CD4-positive, alpha-beta T cell (primary cell): ENCODE data around the gene IGF2BP2. TPM values are rescaled to one million over a fixed set of nuclear protein-coding genes. Genes with fewer than 3 reads are reported as not detected.

ENCODE experiments used
- ATAC-seq: fragments of 200-7000 bp; cut with Tn5 transposase; one replicate; pipeline ENCODE4 v1.10.0; 2022; ENCODE audit warnings: mild to moderate bottlenecking; ENCODE audit not compliant: poor library complexity
- CTCF ChIA-PET: fragments of 350-600 bp; sonication (Branson Sonifier 250); formaldehyde crosslinking; loops from one replicate; lab custom pipeline; 2021; ENCODE audit warnings: antibody characterized with exemption, inconsistent platforms; lab: Charles Lee
- POLR2A ChIA-PET: fragments of 350-600 bp; sonication (Branson Sonifier 250); formaldehyde crosslinking; loops from one replicate; lab custom pipeline; 2021; ENCODE audit warnings: antibody characterized with exemption, inconsistent platforms; lab: Charles Lee
- DNase-seq, 14 experiments: peaks; one replicate each; pipeline ENCODE4 v3.0.0-alpha.2; 2013 to 2020; ENCODE audit warnings: mixed read lengths in 2 of 14
- H3K27ac ChIP-seq, 2 donors: one replicate each; pipeline versions ENCODE4 v1.5.1 to v1.7.0; 2013; ENCODE audit warnings: low read length in 2 of 2, low read depth in 1 of 2, mild to moderate bottlenecking in 1 of 2
- H3K27me3 ChIP-seq, 2 experiments: 1 replicate in 1 of 2; 2 replicates in 1 of 2; pipeline versions ENCODE4 v1.6.1 to v1.7.0; 2013; ENCODE audit warnings: low read length in 2 of 2, control low read depth in 1 of 2, mild to moderate bottlenecking in 1 of 2, moderate library complexity in 1 of 2; ENCODE audit not compliant: insufficient read depth in 2 of 2, control insufficient read depth in 1 of 2
- H3K36me3 ChIP-seq: one replicate; pipeline ENCODE4 v1.6.1; 2013; ENCODE audit warnings: low read length, control low read depth; ENCODE audit not compliant: insufficient read depth
- H3K4me1 ChIP-seq: one replicate; pipeline ENCODE4 v1.6.1; 2013; ENCODE audit warnings: low read length, control low read depth; ENCODE audit not compliant: insufficient read depth
- H3K4me3 ChIP-seq: one replicate; pipeline ENCODE4 v1.5.1; 2013; ENCODE audit warnings: mild to moderate bottlenecking, low read length, moderate library complexity
- H3K9me3 ChIP-seq, 2 experiments: 1 replicate in 1 of 2; 2 replicates in 1 of 2; pipeline versions ENCODE4 v1.6.1 to v1.7.0; 2013; ENCODE audit warnings: low read length in 2 of 2, mild to moderate bottlenecking in 2 of 2, control low read depth in 1 of 2, moderate library complexity in 1 of 2; ENCODE audit not compliant: control insufficient read depth in 1 of 2, insufficient read depth in 1 of 2
- H3K27ac Mint-ChIP-seq: one replicate; pipeline ENCODE4 v1.8.0; 2020; ENCODE audit warnings: mixed read lengths
- H3K27me3 Mint-ChIP-seq: one replicate; pipeline ENCODE4 v1.8.0; 2021; ENCODE audit warnings: mixed read lengths
- H3K36me3 Mint-ChIP-seq: one replicate; pipeline ENCODE4 v1.8.0; 2021; ENCODE audit warnings: low read depth, mixed read lengths
- H3K4me1 Mint-ChIP-seq: one replicate; pipeline ENCODE4 v1.8.0; 2021; ENCODE audit warnings: low read depth, mixed read lengths
- H3K4me3 Mint-ChIP-seq: one replicate; pipeline ENCODE4 v1.8.0; 2020; ENCODE audit warnings: mild to moderate bottlenecking, mixed read lengths
- H3K9me3 Mint-ChIP-seq: one replicate; pipeline ENCODE4 v1.8.0; 2020; ENCODE audit warnings: mixed read lengths
- CTCF ChIP-seq: fragments of 200-600 bp; IDR thresholded peaks from one replicate; pipeline ENCODE4 v1.8.0; 2022; ENCODE audit warnings: antibody characterized with exemption, mild to moderate bottlenecking
- intact Hi-C, 2 experiments: fragments of 100-400 bp; cut with DNase I in 1 of 2; cut with micrococcal nuclease in 1 of 2; formaldehyde crosslinking; loops; one replicate each; pipeline versions ENCODE4 v1.15.1 to v1.9.0; 2023 to 2025; cut with DNase I, micrococcal nuclease
- total RNA-seq, 174 experiments: library from RNA in 2 of 174; stranded (reverse) in 2 of 174; gene quantifications; one replicate each; pipeline ENCODE4 v1.2.3 and lab custom pipeline; 2021 to 2026

The IGF2BP2 gene
- total RNA-seq, 2 experiments from 2014 or later: 0.25 to 0.50 TPM

GRCh38 chr3:185754920-185755319 lies 69.9 kb downstream of the IGF2BP2 start:
- H3K27me3 Mint-ChIP-seq: peaks cover 10% of the 10 kb centered on the region
- Histone ChIP-seq H3K36me3 (no peaks in the 10 kb centered on the region), H3K9me3 (peaks cover 8% of the 10 kb centered on the region in 2 experiments), H3K4me3 (no peak overlapping the region), H3K27ac (no peak overlapping the region), H3K4me1 (no peaks in the 10 kb centered on the region), H3K27me3 (peaks cover 5 to 13% of the 10 kb centered on the region in 2 experiments)
- DNase-seq (no peak), ATAC-seq (no peak)
- H3K27ac Mint-ChIP-seq: no peak overlapping the region
- H3K4me3 Mint-ChIP-seq: no peak overlapping the region
- CTCF ChIA-PET: no interaction called here
- no peaks in the 10 kb centered on the region for H3K4me1 Mint-ChIP-seq
- H3K36me3 Mint-ChIP-seq: no peaks in the 10 kb centered on the region
- peaks cover 7% of the 10 kb centered on the region for H3K9me3 Mint-ChIP-seq
- intact Hi-C loops: no loop called here
- POLR2A ChIA-PET: no interaction called here
- TF ChIP-seq CTCF: no peak

- H3K4me3 Mint-ChIP-seq: no peak overlapping the region
- Histone ChIP-seq H3K27ac (no peak overlapping the region), H3K27me3 (peaks cover 0 to 3% of the 10 kb centered on the region in 2 experiments), H3K9me3 (peaks cover 8% of the 10 kb centered on the region in 2 experiments), H3K4me1 (no peaks in the 10 kb centered on the region), H3K4me3 (no peak overlapping the region), H3K36me3 (no peaks in the 10 kb centered on the region)
- peaks cover 7% of the 10 kb centered on the region for H3K27me3 Mint-ChIP-seq
- ATAC-seq: no peak
- H3K36me3 Mint-ChIP-seq: no peaks in the 10 kb centered on the region
- ChIA-PET CTCF (no interaction called here), POLR2A (no interaction called here)
- intact Hi-C loops: no loop called here
- TF ChIP-seq CTCF: no peak
- H3K27ac Mint-ChIP-seq: no peak overlapping the region
- no peaks in the 10 kb centered on the region for H3K4me1 Mint-ChIP-seq
- H3K9me3 Mint-ChIP-seq: peaks cover 7% of the 10 kb centered on the region
- no peak for DNase-seq
These were observed 71.5 kb downstream of the IGF2BP2 start for GRCh38 chr3:185753354-185753753.

GRCh38 chr3:185750702-185751101 lies 74.1 kb downstream of the IGF2BP2 start:
- ChIA-PET POLR2A (no interaction called here), CTCF (no interaction called here)
- Histone ChIP-seq H3K36me3 (no peaks in the 10 kb centered on the region), H3K27me3 (peaks cover 0 to 6% of the 10 kb centered on the region in 2 experiments), H3K4me3 (no peak overlapping the region), H3K9me3 (peaks cover 8% of the 10 kb centered on the region in 2 experiments), H3K4me1 (no peaks in the 10 kb centered on the region), H3K27ac (no peak overlapping the region)
- Mint-ChIP-seq H3K27ac (no peak overlapping the region), H3K4me3 (no peak overlapping the region), H3K4me1 (no peaks in the 10 kb centered on the region), H3K36me3 (no peaks in the 10 kb centered on the region), H3K9me3 (peaks cover 7% of the 10 kb centered on the region), H3K27me3 (peaks cover 8% of the 10 kb centered on the region)
- no peak for TF ChIP-seq CTCF
- ATAC-seq (no peak), DNase-seq (no peak)
- intact Hi-C loops: no loop called here
